GM18508 (cell line): ENCODE results near the gene ORAI1.
"Not testable (repeated sequence)": the region's sequence is repeated elsewhere in the genome, so short reads cannot be mapped to it uniquely, and the experiment has no call there.

Experiments
- ATAC-seq: cut with Tn5 transposase; IDR thresholded peaks from one replicate; pipeline ENCODE4 v1.9.1; 2021; ENCODE audit warnings: moderate number of reproducible peaks; ENCODE audit not compliant: insufficient read depth, unreplicated experiment

Gene ORAI1

GRCh38 chr12:121626087-121626852 lies at the start of gene ORAI1:
Gene ORAI1, plus strand, starts transcription at chr12:121626530.
- ATAC-seq = peak; percentile 45

DNA sequence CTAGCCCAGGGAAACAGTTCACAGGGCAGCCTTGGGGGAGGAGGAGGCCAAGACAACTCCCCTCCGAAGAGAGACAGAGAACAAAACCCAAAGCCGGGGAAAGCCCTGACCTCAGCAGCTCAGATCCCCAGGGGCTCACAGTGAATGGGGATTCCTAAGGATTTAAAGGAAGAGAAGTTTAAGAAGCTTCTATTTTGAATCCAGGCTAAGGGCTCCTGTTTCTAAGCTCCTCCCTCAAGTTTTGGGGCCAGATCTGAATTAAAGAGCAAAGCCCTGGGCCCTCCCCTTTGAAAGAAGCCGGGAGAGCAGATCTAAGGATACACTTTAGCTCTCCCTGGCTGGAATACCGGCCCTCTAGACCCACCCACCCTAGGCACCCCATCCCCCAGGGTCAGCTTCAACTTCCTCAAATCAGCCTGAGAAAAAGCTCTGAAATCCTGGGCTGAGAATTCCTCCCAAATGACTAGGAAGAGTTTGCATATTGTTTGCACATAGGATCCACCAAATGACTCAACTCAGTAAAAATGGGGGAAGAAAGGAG lies 49.4 kb upstream of the ORAI1 start:
- no peak for ATAC-seq

GRCh38 chr12:121577443-121578180 lies 48.7 kb upstream of the ORAI1 start:
- ATAC-seq = no peak

DNA sequence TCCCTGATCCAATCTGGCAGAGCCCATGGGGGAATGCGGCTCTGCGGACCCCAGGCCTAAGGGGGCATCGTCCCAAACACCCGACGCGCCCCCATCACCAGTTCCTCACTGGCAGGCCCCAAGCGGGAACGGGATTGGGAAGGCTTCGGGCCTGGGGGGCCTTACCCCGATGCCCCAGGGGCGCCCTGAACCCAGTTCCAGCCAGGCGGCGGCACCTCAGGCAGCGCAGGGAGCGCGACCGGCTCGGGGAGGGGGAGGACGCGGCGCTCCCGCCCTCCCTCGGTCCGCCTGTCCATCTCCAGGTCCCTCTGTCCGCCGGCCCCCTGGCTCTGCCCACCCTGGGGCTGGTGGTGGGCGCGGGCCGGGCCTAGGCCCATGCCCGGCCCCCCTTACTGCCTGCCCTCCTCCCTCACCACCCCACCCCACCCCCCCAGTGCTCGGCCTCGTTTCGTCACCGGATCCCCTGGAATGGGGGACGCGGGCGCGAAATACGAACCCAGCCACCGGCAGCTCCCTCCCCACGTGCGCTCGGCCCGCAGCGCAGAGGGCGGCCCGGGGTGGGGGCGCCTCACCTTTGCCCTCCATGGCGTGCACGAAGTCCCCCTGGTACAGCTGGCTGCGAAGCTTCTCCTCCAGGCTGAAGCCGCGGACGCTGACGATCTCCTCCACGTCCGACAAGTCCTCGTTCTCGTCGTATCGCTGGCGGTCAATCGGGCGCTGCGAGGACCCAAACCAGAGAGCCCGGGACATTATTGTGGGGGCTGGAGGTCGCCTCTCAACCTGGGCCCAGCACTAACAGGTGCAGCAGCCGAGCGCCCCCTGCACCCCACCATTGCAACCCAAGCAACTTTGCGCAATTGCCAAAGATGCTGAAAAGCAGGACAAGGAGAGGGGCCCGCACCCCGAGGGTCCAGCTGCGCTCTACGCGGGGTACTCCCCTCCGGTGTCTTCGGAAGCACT lies 47.8 kb upstream of the ORAI1 start:
- no peak for ATAC-seq

DNA sequence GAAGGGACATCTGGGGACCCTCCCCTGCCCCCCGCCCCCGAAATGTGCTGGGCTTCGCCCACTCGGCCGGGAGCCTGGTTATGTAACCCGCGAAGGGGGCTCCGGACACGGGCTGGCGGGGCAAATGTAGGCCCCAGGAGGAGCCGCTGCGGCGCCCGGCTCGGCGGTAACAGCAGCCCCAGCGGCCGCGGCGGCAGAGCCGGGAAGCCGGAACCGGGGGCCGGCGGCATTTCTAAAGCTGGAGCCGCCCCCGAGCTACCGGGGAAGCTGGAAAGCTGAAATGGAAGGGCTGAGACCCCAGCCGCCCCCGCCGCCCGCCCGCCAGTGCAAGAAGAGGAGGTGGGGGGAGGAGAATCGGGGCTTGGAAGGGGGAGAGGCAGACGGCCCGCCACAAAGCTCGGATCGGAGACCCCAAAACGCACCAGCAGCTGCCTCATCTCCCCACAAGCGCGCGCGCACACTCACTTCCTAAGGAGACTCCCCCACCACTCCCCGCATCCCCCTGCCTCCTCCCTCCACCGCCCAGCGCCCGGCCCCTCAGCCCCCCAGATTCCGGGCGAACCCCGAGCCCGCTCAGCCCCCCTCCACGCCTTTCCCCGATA lies 47.0 kb upstream of the ORAI1 start:
- ATAC-seq = no peak

DNA sequence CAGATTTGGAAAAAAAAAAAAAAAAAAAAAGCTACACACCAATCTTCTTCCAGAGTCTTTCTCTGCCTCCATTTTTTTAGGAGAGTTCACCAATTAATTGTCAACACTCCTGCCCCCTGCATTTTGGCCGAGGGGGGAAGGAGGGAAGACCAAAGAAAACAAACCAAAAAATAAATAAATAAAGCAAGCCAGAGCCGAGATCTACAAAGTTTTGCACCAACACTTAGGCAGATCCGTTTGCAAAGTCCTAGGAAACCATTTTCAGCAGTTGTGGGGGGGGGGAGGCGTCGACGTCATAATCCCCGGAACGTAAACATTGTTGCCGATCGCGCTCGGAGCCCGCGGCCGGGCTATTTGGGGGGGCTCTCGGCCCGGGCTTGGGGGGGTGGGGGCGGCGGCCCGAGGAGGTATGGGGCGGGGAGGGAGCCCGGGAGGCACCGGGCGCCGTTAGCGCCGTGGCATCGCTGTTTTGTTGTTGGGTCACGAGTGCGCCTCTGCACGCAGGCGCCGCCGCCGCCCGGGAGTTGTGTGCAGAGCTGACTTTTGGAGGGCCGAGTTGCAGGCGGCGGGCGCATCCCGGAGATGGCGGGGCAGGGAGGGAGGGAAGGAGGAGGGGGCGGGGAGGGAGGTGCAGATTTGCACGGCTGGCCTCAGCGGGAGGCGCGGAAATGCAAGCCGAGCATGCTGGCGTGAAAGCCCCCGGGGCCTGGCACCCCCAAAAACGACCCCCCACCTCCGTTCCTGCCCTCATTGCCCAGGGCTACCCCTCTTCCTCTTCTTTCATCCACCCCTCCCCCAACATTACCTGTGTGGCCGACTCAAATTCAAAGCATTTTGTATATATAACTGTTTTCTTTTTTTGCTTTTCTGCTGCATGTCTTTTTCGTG lies 46.1 kb upstream of the ORAI1 start:
- no peak for ATAC-seq

DNA sequence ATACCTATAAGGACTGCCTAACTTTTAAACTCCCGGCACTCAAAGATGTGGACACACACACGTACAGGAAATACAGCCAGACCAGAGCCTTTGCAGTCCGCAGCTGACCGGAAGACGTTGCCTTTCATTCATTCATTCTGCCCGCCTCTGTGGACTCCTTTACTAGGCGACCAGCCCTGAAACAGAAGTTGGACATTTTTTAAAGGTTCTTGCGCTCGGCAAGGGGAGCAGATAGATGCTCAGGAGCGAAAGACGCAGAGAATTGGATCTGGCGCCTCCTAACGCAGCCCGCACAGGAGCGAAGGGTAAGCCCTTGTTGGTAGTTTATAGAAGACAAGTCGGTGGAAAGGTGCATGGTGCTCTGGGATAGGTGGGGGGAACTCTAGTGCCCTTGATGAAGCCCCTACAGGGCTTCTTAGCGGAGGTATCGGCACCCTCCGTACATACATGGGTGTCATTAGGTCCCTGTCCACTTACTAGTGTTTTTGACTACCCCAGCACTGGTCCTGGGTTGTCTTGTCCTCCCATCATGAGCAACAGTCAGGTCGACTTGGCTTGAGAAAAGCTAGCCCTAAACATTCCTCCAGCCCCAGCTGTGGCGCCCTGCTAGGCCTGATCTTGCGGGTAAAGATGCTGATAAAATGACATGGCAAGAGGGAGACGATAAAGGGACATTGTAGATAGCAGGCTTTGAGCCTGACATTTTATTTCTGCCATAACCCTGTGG lies 45.2 kb upstream of the ORAI1 start, which contains the start of gene KDM2B:
Gene KDM2B, minus strand, starts transcription at position 65 of the 727 bp plus-strand sequence. CDS start 112 bp downstream, outside the sequence.
- ATAC-seq = no peak

DNA sequence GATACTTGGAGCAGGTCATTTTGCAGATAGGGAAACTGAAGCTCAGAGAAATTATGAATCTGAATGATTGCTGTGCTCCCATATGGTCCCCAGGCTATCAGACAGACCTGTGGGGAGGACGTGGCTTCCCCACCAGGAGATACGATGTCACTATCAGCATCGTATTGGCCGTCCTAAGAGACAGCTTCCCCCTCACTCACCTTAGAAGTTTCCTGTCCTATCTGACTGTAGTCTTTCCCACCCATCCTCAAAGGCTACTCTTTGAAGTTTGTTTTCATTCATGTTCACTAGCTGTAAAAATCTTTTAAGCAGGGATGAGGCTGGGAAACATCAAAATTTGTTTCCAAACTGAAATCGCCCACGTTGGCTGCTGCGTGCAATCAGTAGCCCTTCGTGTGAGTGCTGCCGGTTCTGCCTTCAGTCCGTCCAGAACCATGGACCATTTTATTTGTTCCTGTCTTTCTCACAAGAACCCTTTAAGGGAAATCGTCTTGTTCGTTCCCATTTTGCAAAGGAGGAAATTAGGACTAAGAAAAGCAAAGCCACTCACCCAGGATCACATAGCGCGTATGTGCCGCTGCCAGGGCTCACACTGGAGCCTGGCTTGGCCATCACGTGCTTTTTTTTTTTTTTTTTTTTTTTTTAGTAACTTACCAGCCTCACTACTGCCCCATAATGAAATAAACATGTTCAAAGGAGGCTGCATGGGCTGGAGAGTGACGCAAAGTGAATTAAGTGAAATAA lies 44.5 kb upstream of the ORAI1 start:
- ATAC-seq = no peak

DNA sequence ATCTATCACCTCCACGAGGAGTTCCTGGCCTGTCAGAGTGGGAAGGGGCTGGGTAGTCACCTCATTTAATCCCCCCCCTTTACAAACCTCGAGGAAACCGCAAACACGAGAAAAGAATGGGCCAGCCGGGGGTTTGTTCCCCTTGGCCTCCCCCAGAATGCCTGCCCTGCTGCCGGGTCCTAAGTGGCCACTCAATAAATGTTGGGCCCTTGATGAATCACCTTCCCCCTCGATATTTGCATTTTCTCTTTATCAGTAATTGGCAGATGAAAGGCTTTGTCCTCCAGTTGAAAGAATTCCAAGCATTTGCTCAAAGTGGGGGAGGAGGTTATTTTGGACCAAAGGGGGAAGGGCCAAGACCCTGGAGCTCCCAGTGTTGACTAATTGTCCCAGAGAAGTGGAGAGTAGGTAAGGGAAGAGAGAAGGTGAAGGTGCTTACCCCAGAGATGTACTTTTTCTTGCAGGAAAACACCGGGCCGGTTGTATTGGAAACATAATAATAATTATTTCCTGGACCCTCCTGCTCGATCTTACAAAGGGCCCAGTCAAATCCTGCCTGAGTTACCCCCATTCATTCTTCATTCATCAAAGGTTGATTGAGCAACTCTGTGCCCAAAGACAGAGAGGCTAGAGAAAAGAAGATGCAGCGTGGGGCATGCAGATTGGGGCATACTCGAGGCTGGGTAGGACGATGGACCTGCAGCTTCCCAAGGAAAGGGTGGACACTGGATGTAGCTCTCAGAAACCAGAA lies 43.6 kb upstream of the ORAI1 start:
- ATAC-seq = no peak

- not testable (repeated sequence) for ATAC-seq
Measured at GRCh38 chr12:121583334-121583661, 43.0 kb upstream of the ORAI1 start.

- ATAC-seq = not testable (repeated sequence)
Measured at GRCh38 chr12:121584885-121585284, 41.4 kb upstream of the ORAI1 start.

GRCh38 chr12:121590476-121591143 lies 35.7 kb upstream of the ORAI1 start:
- ATAC-seq = peak; percentile 36

- no peak for ATAC-seq
Measured at GRCh38 chr12:121592320-121592719, 34.0 kb upstream of the ORAI1 start.

GRCh38 chr12:121595520-121595919 lies 30.8 kb upstream of the ORAI1 start:
- ATAC-seq = no peak

GRCh38 chr12:121596526-121596925 lies 29.8 kb upstream of the ORAI1 start:
- no peak for ATAC-seq

DNA sequence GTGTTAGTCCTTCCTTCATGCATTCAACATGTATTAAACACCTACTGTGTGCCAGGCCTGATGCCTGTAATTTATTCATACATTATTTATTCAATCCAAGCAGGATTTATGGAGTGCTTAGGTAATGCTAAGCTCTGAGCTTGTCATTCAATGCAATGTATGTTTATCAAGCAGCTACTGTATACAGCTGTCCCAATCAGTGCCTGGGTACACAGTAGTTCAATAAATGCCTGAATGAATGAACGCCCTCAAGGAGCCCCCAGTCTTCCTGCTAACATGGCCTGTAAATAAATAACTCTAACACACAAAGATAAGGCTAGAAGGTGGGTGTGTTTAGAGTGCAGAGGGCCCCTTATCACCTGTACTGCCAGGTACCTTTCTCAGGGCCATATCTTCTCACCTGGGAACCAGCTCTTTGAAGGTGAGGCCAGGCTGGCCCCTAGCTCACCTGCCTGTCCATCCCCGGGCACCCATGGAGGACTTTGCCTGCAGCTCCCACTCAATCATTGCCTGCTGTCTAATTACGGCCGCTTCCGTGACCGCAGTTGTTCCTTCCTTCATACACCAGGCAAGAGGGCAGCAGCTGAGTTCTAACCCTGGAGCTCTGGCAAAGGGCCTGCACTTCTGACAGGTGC lies 25.5 kb upstream of the ORAI1 start:
- no peak for ATAC-seq
